ENCODE data around the gene DAD1. TPM values are rescaled to one million over a fixed set of nuclear protein-coding genes. Genes with fewer than 3 reads are reported as not detected.
"Not testable (repeated sequence)": the region's sequence is repeated elsewhere in the genome, so short reads cannot be mapped to it uniquely, and the experiment has no call there.

DAD1 gene
- total RNA-seq, 2 donors from 2014 or later = 91.3 to 104 TPM

DNA sequence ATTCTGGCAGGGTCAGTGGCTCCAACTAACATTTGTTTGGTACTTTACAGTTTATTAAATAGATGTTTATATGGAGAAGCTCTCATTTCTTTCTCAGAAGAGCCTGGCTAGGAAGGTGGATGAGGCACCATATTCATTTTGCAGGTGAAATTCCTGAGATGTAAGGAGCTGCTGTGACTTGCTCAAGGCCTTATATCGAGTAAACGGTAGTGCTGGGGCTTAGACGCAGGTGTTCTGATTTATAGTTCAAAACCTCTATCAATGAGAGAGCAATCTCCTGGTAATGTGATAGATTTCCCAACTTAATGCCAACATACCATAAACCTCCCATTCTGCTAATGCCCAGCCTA is 42.3 kb downstream of the DAD1 start:
- ATAC-seq (no peak), DNase-seq (no peak)
- no peak overlapping the region for H3K4me3 ChIP-seq
- H3K9me3 ChIP-seq = no peaks in the 10 kb centered on the region
- H3K27me3 ChIP-seq = no peaks in the 10 kb centered on the region
- H3K36me3 ChIP-seq (replicated peaks in 1 of 2; ENCODE audit: insufficient read depth in 1 of 2, low read depth in 2 of 2) = no peaks in the 10 kb centered on the region
- H3K27ac ChIP-seq = no peak overlapping the region
- WGBS, 2 donors = 65 to 72% methylated on average over 3 of the region's 3 CpGs
- no peak for TF ChIP-seq POLR2A (IDR thresholded peaks at IDR 0.05)
- TF ChIP-seq, protein P1, sequence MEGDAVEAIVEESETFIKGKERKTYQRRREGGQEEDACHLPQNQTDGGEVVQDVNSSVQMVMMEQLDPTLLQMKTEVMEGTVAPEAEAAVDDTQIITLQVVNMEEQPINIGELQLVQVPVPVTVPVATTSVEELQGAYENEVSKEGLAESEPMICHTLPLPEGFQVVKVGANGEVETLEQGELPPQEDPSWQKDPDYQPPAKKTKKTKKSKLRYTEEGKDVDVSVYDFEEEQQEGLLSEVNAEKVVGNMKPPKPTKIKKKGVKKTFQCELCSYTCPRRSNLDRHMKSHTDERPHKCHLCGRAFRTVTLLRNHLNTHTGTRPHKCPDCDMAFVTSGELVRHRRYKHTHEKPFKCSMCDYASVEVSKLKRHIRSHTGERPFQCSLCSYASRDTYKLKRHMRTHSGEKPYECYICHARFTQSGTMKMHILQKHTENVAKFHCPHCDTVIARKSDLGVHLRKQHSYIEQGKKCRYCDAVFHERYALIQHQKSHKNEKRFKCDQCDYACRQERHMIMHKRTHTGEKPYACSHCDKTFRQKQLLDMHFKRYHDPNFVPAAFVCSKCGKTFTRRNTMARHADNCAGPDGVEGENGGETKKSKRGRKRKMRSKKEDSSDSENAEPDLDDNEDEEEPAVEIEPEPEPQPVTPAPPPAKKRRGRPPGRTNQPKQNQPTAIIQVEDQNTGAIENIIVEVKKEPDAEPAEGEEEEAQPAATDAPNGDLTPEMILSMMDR (IDR thresholded peaks at IDR 0.05) = no peak
- H3K4me1 ChIP-seq = peaks cover 14% of the 10 kb centered on the region
- intact Hi-C loops (cut with DNase I) = no loop called here

DNA sequence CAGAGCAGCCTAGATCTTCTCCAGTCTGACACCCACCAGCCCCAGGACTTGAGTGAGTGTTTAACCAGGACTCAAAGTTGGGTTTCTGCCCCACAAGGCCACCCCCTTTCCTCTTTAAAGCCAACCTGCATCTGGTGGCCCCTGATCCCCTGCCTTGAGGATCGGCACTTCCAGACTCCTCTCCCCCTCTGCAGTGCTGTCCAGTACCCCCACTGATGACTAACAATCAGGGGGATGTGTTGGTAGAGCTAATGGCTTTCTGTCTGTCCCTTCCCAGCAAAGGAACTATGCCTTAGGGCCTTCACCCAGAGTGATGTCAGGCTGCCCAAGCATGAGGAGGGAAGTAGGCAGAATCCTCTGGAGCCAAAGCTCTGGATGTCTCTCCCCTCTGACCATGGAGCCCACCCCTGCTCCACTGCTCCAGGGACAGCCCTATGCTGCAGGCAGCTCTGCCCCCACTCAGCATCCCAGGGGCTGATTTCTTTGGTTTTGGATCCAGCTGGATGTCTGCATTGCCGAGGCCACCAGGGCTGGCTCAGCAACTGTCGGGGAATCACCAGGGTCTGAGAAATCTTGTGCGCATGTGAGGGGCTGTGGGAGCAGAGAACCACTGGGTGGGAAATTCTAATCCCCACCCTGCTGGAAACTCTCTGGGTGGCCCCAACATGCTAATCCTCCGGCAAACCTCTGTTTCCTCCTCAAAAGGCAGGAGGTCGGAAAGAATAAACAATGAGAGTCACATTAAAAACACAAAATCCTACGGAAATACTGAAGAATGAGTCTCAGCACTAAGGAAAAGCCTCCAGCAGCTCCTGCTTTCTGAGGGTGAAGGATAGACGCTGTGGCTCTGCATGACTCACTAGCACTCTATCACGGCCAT is 42.9 kb downstream of the DAD1 start:
- H3K36me3 ChIP-seq (replicated peaks in 1 of 2; ENCODE audit: insufficient read depth in 1 of 2, low read depth in 2 of 2) = no peaks in the 10 kb centered on the region
- no peak overlapping the region for H3K4me3 ChIP-seq
- WGBS, 2 donors = 64 to 76% methylated on average over 9 of the region's 9 CpGs
- H3K4me1 ChIP-seq = peaks cover 14% of the 10 kb centered on the region
- H3K27me3 ChIP-seq = no peaks in the 10 kb centered on the region
- no peaks in the 10 kb centered on the region for H3K9me3 ChIP-seq
- ATAC-seq (no peak), DNase-seq (no peak)
- no peak for TF ChIP-seq POLR2A (IDR thresholded peaks at IDR 0.05)
- TF ChIP-seq, protein P1 (IDR thresholded peaks at IDR 0.05) = no peak
- intact Hi-C loops (cut with DNase I) = no loop called here
- no peak overlapping the region for H3K27ac ChIP-seq

DNA sequence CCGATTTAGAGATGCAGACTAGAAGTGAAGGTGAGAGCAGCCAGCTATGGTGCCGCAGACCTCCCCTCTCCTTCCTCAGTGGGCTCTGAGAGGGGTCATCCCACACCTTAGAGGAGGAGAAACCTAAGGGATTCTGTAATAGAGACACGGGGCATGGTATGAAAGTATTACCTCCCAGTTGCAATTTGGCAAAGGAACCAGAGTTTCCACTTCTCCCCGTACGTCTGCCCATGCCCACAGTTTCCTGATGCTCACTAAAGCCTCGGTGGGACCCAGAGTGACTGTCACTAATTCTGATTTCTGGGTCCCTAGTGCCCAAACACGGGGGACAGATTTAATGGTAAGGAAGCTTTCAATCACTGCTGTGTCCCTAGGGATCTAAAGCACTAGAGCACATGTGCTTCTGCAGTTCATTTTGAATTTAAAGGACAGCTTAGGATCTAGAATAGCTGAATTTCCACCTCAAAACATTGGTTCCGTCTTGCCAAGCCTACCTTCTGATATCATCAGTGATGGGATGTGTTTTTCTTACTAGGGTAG is 44.1 kb downstream of the DAD1 start:
- TF ChIP-seq, protein P1 (IDR thresholded peaks at IDR 0.05) = no peak
- no peak for TF ChIP-seq POLR2A (IDR thresholded peaks at IDR 0.05)
- Histone ChIP-seq H3K4me3 (no peak overlapping the region), H3K36me3 (replicated peaks in 1 of 2; ENCODE audit: insufficient read depth in 1 of 2, low read depth in 2 of 2) (no peaks in the 10 kb centered on the region), H3K9me3 (no peaks in the 10 kb centered on the region), H3K4me1 (peaks cover 14% of the 10 kb centered on the region), H3K27ac (no peak overlapping the region), H3K27me3 (no peaks in the 10 kb centered on the region)
- 65 to 80% methylated on average over 7 to 8 of the region's 8 CpGs for WGBS, 2 donors
- intact Hi-C loops (cut with DNase I) = no loop called here
- DNase-seq (no peak), ATAC-seq (no peak)

DNA sequence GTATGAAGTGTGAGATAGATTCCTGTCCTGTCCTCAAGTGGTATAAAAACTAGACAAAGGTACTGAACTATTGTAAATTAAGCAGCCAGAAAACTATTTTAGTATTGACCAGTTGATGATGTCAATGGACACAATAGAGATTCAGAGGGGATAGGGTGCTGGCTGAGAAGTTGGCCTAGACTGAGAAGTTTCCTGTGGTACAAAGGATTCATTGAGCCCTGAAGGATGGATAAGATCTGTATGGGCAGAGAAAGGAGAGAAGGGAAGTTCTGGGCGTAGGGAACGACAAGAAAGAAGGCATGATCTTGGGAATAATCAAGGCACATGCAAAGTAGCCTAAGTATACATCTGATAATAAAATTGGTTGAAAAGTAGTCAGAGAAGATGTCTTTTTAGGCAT is 44.6 kb downstream of the DAD1 start:
- no peak overlapping the region for H3K4me3 ChIP-seq
- TF ChIP-seq POLR2A (IDR thresholded peaks at IDR 0.05) = no peak
- ATAC-seq (no peak), DNase-seq (no peak)
- intact Hi-C loops (cut with DNase I) = no loop called here
- no peaks in the 10 kb centered on the region for H3K27me3 ChIP-seq
- H3K9me3 ChIP-seq = no peaks in the 10 kb centered on the region
- 67 to 80% methylated on average over 2 of the region's 2 CpGs for WGBS, 2 donors
- H3K36me3 ChIP-seq (replicated peaks in 1 of 2; ENCODE audit: insufficient read depth in 1 of 2, low read depth in 2 of 2) = no peaks in the 10 kb centered on the region
- H3K4me1 ChIP-seq = peaks cover 14% of the 10 kb centered on the region
- no peak overlapping the region for H3K27ac ChIP-seq

DNA sequence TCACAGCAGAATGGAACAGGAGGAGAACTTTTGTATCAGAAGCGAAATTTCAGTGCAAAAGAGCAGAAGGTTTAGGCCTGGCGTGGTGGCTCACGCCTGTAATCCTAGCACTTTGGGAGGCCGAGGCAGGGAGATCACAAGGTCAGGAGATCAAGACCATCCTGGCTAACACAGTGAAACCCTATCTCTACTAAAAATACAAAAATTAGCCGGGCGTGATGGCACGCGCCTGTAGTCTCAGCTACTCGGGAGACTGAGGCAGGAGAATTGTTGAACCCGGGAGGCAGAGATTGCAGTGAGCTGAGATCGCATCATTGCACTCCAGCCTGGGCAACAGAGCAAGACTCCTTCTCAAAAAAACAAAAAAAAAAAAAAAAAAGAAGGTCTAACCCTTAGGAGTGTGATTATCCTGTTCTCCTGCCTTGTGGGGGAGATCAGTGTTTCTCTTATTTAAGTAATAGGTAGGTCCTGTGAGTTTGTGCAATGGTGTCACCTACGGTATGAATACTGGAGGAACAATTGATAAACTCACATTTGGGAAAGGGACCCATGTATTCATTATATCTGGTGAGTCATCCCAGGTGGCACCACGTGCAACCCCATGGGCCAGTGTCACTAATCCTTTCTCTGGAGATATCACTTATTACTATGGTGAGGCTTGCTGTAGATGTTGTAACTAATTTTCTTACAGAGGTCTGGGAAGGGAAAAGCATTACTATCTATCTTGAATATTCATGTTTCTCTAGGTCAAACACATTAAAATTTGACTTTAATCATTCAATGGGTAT is 45.3 kb downstream of the DAD1 start:
- intact Hi-C loops (cut with DNase I); H3K27ac ChIP-seq; H3K36me3 ChIP-seq (replicated peaks in 1 of 2; ENCODE audit: insufficient read depth in 1 of 2, low read depth in 2 of 2); ATAC-seq; H3K4me3 ChIP-seq; H3K27me3 ChIP-seq; H3K9me3 ChIP-seq; DNase-seq: not testable (repeated sequence)
- H3K4me1 ChIP-seq = peaks cover 14% of the 10 kb centered on the region
- WGBS, 2 donors = 88 to 90% methylated on average over 13 of the region's 13 CpGs
